ENCODE results near the gene ABCF3. TPM values are rescaled to one million over a fixed set of nuclear protein-coding genes. Genes with fewer than 3 reads are reported as not detected.
A peak's percentile ranks its signal among the peaks of the same experiment; 100 is the strongest.

The ABCF3 gene
- total and polyA plus RNA-seq, 2 of the 13 experiments (the other 11 are each of a cell fraction or from before 2014, with no cell fraction given): 38.8 to 46.5 TPM

DNA sequence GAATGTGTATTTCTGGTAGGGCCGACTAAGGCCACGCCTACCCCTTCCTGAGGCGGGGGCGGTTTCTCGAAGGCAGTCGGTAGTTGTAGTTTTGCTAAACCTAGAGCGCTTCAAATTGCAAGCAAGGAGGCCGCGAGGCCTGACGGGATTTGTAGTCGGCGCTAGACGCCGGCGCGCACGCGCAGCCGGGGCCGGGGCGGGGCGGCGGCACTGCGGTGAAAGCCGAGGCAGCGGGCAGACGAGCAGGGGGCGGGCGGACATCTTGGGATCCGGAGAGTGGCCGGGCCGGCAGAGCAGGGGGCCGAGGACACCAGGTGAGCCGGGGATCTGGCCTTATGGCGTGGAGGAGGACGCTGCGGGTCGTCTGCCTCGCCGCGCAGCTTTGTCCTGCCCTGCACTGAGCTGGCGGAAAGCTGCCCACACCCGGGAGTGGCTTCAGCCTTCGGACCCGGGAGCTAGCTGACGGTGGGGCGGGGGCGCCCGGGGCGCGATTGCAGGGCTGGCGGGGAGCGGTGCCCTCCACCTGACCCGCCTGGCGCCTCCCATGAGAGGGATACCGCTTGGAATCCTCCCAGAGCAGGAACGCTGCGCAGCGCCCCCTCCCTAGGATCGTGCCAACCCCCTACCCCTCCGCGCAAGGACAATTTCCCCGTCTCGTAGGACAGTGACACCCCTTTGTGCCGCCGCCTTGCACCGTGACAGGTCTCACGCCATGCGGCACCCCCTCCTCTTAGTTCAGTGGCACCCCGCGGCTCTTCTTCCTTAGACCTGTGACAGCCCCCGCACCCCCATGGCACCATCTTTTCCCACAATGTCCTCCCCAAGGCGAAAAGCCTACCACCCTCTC lies 11.1 kb upstream of the ABCF3 start, which contains the start of gene AP2M1 (continued):
- TF ChIP-seq, protein P1, sequence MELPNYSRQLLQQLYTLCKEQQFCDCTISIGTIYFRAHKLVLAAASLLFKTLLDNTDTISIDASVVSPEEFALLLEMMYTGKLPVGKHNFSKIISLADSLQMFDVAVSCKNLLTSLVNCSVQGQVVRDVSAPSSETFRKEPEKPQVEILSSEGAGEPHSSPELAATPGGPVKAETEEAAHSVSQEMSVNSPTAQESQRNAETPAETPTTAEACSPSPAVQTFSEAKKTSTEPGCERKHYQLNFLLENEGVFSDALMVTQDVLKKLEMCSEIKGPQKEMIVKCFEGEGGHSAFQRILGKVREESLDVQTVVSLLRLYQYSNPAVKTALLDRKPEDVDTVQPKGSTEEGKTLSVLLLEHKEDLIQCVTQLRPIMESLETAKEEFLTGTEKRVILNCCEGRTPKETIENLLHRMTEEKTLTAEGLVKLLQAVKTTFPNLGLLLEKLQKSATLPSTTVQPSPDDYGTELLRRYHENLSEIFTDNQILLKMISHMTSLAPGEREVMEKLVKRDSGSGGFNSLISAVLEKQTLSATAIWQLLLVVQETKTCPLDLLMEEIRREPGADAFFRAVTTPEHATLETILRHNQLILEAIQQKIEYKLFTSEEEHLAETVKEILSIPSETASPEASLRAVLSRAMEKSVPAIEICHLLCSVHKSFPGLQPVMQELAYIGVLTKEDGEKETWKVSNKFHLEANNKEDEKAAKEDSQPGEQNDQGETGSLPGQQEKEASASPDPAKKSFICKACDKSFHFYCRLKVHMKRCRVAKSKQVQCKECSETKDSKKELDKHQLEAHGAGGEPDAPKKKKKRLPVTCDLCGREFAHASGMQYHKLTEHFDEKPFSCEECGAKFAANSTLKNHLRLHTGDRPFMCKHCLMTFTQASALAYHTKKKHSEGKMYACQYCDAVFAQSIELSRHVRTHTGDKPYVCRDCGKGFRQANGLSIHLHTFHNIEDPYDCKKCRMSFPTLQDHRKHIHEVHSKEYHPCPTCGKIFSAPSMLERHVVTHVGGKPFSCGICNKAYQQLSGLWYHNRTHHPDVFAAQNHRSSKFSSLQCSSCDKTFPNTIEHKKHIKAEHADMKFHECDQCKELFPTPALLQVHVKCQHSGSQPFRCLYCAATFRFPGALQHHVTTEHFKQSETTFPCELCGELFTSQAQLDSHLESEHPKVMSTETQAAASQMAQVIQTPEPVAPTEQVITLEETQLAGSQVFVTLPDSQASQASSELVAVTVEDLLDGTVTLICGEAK (IDR thresholded peaks at IDR 0.05): no peak
- TF ChIP-seq, protein P1 (CRISPR knock-in tag; IDR thresholded peaks at IDR 0.05): no peak; the same call in 1 of the 2 replicates
- TF ChIP-seq POLR2G (IDR thresholded peaks at IDR 0.05; ENCODE audit: low read depth, low read length): peak; percentile 77
- TF ChIP-seq PRMT3 (CRISPR knock-in tag; IDR thresholded peaks at IDR 0.05; ENCODE audit: borderline replicate concordance, low read depth): no peak
- no peak for TF ChIP-seq PRPF4 (IDR thresholded peaks at IDR 0.05; ENCODE audit: low read depth, low read length, poor library complexity, severe bottlenecking)
- no peak for TF ChIP-seq ZFP36 (IDR thresholded peaks at IDR 0.05; ENCODE audit: borderline replicate concordance, low read depth, low read length, partially characterized antibody)
- TF ChIP-seq ZNF616 (CRISPR knock-in tag; IDR thresholded peaks at IDR 0.05; ENCODE audit: low read depth): 0 out of 2 replicates have a peak, but pooled peaks have one; percentile 66
- TF ChIP-seq ZBTB42 (CRISPR knock-in tag; IDR thresholded peaks at IDR 0.05): no peak
- TF ChIP-seq SRSF4 (IDR thresholded peaks at IDR 0.05; ENCODE audit: low read depth, low read length, poor library complexity, severe bottlenecking): no peak
- peak; percentile 52; the same call in 1 of the 2 replicates for TF ChIP-seq KLF12 (CRISPR knock-in tag; IDR thresholded peaks at IDR 0.05; ENCODE audit: borderline replicate concordance)
- TF ChIP-seq ZNF510 (CRISPR knock-in tag; IDR thresholded peaks at IDR 0.05; ENCODE audit: low read depth): no peak
- TF ChIP-seq FOXA3 (CRISPR knock-in tag; IDR thresholded peaks at IDR 0.05): no peak
- TF ChIP-seq, protein P2, sequence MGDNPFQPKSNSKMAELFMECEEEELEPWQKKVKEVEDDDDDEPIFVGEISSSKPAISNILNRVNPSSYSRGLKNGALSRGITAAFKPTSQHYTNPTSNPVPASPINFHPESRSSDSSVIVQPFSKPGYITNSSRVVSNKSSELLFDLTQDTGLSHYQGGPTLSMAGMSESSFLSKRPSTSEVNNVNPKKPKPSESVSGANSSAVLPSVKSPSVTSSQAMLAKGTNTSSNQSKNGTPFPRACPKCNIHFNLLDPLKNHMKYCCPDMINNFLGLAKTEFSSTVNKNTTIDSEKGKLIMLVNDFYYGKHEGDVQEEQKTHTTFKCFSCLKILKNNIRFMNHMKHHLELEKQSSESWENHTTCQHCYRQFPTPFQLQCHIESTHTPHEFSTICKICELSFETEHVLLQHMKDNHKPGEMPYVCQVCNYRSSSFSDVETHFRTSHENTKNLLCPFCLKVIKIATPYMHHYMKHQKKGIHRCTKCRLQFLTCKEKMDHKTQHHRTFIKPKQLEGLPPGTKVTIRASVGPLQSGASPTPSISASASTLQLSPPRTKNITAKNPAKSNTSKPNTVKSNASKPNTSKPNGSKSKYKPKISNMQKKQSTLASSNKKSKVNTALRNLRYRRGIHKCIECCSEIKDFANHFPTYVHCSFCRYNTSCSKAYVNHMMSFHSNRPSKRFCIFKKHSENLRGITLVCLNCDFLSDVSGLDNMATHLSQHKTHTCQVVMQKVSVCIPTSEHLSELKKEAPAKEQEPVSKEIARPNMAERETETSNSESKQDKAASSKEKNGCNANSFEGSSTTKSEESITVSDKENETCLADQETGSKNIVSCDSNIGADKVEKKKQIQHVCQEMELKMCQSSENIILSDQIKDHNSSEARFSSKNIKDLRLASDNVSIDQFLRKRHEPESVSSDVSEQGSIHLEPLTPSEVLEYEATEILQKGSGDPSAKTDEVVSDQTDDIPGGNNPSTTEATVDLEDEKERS (CRISPR knock-in tag; IDR thresholded peaks at IDR 0.05): 0 out of 2 replicates have a peak, but pooled peaks have one; percentile 42
- TF ChIP-seq BORCS8-MEF2B (CRISPR knock-in tag; IDR thresholded peaks at IDR 0.05): peak; percentile 44; the same call in 1 of the 2 replicates

All from HepG2 (cell line).